Activated CD4-positive, CD25-positive, alpha-beta regulatory T cell (primary cell): ENCODE results near the gene HS6ST3.

Source experiments
- DNase-seq, 4 experiments: peaks; one replicate each; lab custom pipeline; 2025; lab: John Stamatoyannopoulos, UW

The HS6ST3 gene

GRCh38 chr13:96844195-96844594 lies 754.3 kb downstream of the HS6ST3 start:
- DNase-seq = no peak

DNA sequence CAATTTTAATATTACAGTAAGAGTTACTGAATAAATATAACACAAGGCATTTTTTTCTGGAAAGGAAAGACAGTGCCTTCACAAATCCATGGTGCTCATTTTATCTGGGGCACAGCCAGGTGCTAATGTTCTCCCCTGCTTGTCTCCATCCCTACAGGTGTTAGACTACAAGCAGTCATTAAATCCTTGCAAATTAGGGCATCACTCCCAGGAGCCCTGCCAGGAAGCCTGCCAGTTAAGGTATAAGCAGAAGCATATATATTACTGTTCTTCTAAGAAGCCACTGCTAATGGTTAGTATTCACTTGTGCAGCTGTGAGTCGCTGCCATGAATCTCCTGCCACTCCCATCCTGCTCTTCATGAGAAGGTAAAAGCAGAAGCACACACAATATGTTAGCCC lies 754.7 kb downstream of the HS6ST3 start:
- DNase-seq = no peak

- no peak for DNase-seq
Measured at GRCh38 chr13:96848286-96848685, 758.4 kb downstream of the HS6ST3 start.

- DNase-seq = no peak
Measured at GRCh38 chr13:96849091-96849490, 759.2 kb downstream of the HS6ST3 start.

DNA sequence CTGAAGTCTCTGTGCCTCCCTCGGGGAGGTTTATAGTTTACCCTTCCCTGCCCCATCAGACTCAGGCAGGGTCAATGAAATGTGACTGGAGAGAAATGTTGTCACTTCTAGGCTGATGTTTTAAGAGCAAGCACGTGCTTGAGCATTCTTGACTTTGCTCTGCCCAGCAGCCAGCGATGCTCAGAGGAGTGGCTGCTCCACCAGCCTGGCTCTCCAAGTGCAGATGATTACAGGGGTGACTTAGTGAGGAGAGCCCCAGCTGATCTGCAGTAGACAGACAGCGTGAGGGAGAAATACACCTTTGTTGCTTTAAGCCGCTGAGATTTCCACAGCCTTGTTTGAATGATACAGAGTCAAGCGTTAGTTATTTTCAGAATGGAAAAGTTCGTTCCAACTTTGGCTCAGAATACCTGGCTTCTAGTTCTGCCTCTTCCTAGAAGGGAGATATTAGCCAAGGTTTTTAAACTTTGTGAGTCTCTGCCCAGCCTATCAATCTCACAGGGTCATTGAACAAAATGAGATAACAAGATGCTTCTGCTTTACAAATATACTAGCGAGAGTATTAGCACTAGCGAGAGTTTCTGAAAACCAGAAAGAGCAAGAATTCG lies 760.7 kb downstream of the HS6ST3 start:
- DNase-seq = no peak

- DNase-seq = no peak
Measured at GRCh38 chr13:96851856-96852445, 762.0 kb downstream of the HS6ST3 start.

DNA sequence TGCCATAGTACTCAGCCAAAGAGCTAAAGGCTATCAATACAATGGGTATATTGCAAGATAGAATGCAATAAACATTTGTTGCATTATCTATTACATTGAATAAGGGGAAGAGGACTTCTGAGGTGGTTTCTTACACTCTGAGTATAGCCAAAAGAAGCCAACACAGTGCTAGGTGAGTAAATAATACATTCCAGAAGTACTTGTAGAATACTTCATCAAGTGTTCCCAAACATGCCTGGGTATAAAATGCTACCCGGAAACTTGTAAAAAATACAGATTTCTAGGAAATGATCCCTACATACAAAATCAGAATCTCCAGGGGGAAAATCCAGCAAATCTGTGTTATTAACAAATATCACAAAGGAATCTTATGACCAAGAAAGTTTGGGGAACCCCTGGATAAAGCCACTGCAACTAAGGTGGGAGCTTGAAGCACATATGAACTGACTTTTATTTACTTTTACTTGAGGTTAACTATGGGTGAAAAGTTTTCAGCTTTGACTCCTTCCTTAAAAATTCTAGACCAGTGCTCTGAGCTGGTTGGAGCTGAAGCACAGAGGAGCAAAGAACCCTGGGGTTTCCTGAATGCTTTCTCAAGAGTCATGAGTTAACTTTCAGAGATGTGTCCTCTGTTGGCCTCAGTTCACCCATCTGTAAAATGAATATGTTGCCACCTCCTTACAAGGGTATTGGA lies 768.4 kb downstream of the HS6ST3 start:
- DNase-seq = no peak

- DNase-seq = no peak
Measured at GRCh38 chr13:96860882-96861281, 771.0 kb downstream of the HS6ST3 start.

- DNase-seq = no peak
Measured at GRCh38 chr13:96862093-96862492, 772.2 kb downstream of the HS6ST3 start.

GRCh38 chr13:96862999-96863398 lies 773.1 kb downstream of the HS6ST3 start:
- no peak for DNase-seq

DNA sequence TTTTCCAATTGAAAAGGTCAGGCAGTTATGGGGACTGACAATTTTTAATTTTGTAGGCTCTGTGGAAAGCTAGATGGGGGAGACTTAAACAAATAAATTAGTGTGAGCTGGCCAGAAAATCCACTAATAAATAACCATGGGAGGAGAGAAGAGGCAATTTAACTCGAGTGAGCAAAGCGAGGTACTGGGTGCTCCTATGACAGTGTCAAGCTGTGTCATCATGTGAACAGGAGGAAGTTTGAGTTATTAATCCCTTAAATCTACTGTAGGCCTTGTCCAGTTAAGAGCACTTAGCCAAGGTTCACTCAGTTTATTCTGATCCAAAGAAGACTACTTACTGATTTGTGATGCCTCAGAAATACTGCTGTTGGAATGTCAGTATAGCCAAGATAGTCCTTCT lies 781.6 kb downstream of the HS6ST3 start:
- no peak for DNase-seq

- no peak for DNase-seq
Measured at GRCh38 chr13:96880419-96880818, 790.5 kb downstream of the HS6ST3 start.
